Measurements from ENCODE around the gene LGALSL.

The LGALSL gene

GRCh38 chr2:64471600-64471999 is 17.6 kb downstream of the LGALSL start:
- DNase-seq: no peak

DNA sequence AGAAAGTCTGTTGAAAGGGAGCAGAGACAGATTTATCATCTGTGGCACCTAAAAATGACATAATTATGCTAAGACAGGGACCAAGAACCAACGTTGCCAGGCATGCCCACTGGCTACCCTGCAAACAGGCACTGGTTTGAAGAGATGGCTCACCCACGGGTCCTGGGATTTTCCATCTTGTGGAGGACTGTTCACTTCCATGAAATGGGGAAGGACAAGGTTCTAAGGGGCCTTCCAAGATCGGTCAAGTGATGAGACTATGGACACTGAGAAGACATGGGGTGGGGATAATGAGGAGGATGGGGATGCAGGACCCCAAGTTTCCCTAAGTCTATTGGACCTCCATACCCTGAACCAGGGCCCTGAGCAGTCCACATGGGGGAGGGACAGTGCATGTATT is 18.9 kb downstream of the LGALSL start:
- DNase-seq: no peak

- DNase-seq: no peak
These were observed 20.2 kb downstream of the LGALSL start for GRCh38 chr2:64474121-64474571.

GRCh38 chr2:64474636-64475035 is 20.7 kb downstream of the LGALSL start:
- DNase-seq: no peak

- no peak for DNase-seq
These were observed 23.1 kb downstream of the LGALSL start for GRCh38 chr2:64477037-64477436.

DNA sequence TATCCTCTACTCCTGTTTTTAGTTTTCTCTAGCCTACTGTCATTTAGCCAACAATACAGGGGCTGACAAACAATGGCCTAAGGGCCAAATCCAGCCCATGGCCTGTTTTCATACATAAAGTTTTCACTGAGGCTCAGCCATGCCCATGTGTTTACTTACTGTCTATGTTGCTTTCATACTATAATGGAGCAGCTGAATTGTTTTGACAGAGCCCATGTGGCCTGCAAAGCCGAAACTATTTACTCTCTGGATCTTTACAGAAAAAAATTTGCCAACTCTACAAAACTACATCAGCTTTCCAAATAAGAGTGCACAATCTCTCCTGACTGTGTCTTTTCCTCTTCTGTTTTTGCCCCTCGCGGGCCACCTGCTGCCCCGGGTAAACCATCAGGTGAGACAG is 24.0 kb downstream of the LGALSL start:
- no peak for DNase-seq

DNA sequence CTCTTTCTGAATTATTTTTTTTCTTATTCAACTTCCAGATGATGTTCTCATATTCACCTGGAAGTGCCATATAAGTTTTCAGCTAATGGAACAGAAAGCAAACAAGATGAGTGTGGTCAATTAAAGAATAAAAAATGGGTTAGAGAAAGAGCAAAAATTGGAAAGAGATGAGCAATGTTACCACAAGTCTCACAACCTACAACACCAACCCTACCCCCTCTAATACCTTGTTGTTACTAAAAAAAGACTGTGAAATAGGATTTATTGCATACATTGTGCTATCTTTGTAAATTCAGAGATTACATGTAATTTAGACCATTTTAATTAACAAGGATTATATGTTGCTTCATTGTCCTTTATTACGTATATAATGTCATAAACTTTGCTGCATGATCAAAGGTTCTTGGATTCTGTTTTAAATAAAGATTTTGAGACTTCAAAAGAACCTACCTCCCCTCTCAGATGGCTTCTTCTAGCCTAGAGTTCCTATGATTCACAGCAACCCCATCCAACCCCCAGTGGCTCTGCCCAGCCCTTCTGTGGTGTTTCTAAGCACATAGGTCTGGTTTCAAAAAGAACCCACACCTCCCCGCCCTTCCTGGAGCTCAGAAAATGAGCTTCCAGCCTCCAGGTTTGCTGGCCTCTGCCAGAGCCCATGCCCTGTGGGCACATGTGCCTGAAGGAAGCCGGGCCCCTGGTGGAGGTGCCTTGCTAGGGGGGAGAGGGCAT is 24.7 kb downstream of the LGALSL start:
- DNase-seq: no peak

DNA sequence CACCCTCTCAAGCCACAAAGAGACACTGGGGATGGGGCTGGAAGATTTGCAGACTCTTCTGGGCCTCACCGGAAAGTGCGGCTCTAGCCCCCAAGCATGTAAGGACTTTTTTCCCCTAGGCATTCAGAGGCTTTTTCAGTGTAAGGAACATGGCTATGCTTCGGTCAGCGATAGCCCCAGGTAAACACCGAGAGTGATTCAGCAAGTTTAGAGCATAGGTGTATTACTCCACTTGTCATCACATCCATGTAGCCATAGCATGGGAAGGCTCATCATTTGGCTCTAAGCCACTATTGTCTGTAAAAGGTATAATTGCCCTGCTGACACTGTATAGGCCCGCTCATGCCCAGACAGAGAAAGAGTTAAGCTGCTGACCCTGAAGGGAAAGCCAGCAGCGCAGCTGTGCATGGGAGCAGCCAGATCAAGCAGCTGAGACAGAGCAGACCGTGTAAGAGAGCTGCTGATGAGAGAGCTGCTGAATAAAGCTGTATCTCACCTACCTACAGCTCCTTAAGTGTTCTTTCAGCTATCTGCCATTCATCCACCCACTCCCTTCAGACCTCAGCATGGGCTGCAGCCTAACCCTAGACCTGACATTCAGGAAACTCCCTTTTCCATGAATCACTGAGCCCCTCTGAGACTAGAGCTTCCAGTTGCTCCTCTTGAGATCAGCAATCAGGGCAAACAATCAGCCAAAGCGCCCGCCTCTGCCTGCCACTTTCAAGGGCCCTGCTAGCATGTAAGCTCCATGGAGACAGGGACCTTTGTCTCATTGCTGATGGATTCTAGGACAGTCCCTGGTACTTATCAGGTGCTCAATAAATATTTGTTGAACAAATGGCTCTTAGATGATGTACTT is 25.5 kb downstream of the LGALSL start:
- DNase-seq: no peak

- DNase-seq: no peak
These were observed 27.7 kb downstream of the LGALSL start for GRCh38 chr2:64481665-64482064.

GRCh38 chr2:64482243-64482642 is 28.3 kb downstream of the LGALSL start:
- DNase-seq: no peak

GRCh38 chr2:64482765-64483504 is 29.0 kb downstream of the LGALSL start:
- no peak for DNase-seq

DNA sequence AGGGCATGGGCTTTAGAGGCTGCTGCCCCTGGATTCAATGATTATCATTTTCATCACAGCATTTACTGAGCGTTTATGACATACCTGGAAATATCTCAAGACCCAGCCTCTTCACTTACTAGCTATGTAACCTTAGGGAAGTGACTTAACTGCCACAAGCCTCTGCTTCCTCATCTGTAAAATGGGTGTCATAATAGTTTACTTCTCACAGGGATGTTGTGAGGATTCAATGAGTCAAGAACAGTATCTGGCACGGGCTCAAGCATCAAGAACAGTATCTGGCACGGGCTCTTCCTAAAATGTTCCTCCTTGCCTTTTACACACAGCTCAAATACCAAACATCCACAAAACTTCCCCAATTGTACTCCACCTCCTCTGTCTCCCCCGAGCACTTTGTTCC is 31.4 kb downstream of the LGALSL start:
- DNase-seq: no peak

- peak; percentile 65 for DNase-seq
These were observed 32.0 kb downstream of the LGALSL start for GRCh38 chr2:64485961-64486360.

DNA sequence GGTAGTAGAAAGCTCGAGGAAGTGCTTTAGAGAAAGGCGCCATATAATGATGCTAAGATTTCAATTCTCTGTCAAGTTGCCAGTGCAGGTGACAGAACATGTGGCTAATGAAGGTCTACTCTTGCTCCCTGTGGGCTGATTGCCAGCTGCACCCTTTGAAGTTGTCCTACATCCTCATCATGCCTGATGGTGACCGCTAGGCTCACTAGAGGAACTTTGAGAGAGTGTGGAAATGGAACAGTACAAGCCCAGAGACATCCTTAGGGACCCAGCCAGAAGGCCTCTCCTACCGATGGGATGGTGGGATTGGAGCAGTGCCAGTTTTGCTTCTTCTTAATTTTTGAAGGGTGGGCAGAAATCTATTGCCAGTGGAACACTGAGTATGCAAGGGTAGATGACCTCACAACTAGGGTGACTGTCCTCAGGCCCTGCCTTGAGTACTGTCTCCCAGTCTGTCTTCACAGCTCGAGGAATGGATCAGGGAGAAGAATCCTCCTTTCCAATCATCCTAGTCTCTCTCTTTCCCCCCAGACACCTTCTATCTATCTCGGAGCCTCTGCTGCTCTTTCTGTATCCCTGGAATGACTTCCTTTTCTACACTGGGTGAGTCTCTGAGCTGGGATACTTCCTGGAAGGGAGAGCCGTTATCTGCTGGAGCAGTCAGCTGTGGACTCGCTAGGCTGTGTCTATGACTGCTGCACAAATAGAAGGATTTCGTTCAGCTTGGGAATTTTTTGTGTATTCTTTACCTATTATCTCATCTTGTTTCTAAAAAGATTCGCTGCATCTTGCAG is 33.5 kb downstream of the LGALSL start:
- DNase-seq: no peak

DNA sequence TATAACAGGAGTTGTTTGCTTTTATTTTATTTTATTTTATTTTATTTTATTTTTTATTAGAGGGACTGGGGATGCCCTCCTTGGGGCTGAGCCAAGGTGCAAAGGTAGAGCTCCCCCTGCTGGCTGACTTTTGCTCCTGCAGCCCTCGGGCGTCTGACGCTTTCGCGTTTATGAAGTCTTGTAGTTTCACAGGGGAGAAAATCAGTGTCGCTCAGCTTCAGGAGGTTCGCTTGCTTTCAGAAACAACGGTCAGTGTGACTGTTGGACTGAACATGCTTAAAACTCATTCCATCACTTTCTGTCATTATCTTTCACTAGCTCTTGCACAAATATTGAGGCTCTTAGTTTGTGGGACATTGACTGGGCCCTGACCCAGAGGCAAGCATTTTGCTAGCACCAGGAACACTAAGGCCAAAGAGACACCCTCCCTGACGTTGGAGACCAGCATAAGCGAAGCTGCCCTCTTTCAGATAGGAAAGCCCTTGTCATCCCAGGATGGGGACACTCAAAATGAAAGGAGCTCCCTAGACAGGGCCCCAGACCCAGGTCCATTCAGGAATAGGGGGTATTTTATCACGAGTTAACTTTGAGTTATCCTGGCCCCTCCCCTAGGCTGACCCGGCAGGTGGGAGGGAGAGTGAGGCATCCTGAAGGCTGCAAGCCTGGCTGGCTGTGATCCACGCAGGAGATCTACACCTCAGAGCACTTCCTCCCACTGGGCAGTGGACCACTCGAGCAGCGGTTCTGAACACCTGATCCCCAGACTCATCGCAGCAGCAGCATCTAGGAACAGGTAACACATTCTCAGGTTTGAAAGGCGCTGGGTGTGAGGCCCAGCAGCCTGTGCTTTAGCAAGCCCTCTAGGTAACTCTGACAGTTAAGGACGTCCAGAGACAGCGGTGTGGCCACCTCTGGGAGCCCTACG is 34.4 kb downstream of the LGALSL start:
- DNase-seq: peak; percentile 47

- DNase-seq: no peak
These were observed 35.3 kb downstream of the LGALSL start for GRCh38 chr2:64489081-64489751.

DNA sequence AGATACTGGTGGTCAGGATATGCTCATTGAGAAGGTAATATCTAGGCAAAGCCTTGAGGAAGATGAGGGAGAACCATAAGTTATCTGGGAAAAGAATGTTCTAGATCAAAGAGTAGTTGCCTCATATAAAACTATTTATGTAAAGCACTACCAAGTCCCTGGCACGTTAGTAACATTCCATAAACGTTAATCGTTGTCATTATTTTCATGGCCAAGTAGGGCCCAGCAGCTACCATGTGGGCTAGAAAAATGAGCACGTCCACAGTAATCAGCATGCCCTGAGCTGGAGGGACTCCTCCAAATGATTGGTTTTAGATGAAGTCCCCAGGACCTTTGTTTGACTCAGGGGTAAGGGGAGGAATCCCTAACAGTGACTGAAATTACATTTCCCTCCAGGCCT is 37.5 kb downstream of the LGALSL start:
- no peak for DNase-seq

DNA sequence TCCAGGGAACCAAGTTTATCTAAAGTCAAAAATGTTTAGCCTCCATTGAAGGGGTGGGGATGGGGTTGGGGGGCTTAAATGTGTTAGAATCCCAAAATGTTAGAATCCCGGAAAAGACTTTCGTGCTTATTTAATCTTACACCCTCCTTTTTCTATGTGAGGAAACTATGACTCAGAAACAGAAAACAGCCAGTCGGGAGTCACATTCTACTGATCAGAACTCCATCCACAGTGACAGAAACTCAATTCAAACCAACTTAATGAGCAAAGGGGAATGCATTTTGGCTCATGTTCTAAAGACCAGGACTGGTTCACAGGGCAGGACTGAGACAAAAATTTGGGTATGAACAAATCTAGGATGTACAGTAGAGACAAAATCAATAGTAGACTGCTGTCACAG is 38.3 kb downstream of the LGALSL start:
- DNase-seq: no peak

DNA sequence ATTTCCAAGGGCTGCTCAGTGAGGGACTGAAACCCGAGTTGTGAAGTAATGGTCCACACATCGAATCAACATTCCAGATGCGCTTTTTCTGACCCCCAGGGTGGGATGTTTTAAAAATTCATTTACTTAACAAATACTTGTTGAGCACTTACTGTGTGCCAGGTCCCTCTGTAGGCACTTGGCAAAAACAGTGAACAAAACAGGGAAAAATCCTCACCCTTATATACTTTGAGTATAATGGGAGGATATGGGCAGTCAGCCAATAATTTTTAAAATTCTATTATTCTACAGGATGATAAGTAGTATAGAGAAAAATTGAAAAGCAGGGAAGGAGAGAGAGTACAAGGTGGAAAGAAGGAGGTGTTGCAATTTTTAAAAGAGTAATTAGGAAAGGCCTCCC is 38.9 kb downstream of the LGALSL start:
- DNase-seq: no peak

DNA sequence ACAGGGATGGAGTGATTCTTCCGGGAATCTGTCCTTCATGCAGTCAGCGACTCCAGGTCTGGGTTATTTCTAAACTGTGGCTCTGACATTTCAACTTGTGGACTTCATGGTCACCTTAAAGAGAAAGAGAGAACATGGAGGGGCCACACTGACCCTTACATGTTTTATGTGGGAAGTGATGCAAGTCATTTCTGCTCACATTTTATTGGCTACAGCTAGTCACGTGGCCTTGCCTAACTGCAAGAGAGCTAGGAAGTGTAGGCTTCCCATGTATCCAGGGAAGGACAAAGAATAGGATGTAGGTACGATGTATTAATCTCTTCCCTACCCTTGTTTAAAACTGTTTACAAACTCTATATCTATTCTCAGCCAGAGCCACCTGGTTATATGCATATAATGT is 39.8 kb downstream of the LGALSL start:
- no peak for DNase-seq

GRCh38 chr2:64498438-64498837 is 44.5 kb downstream of the LGALSL start:
- no peak for DNase-seq
